GM18951 (cell line): ENCODE data around the gene DENND1B.
"Not testable (repeated sequence)": the region's sequence is repeated elsewhere in the genome, so short reads cannot be mapped to it uniquely, and the experiment has no call there.

ENCODE experiments used
- POLR2A ChIP-seq: IDR thresholded peaks from 4 replicates; pipeline ENCODE4 v1.6.1; 2011; ENCODE audit warnings: mild to moderate bottlenecking; ENCODE audit not compliant: insufficient read length, insufficient read depth; ENCODE audit errors: extremely low read depth
- in situ Hi-C: fragments of 300-500 bp; cut with MboI; formaldehyde crosslinking; loops from one replicate; pipeline ENCODE4 v1.12.0; 2022; ENCODE audit warnings: low sequenced_read_pairs, mixed read lengths, inconsistent platforms; ENCODE audit not compliant: unreplicated experiment

Gene DENND1B

GRCh38 chr1:197743578-197743977 lies 31.7 kb downstream of the DENND1B start:
- TF ChIP-seq POLR2A, result no peak
- in situ Hi-C loops, result no loop called here

GRCh38 chr1:197740992-197741391 lies 34.3 kb downstream of the DENND1B start:
- in situ Hi-C loops, result no loop called here
- no peak for TF ChIP-seq POLR2A

- in situ Hi-C loops, result no loop called here
Observed at GRCh38 chr1:197738927-197739326, 36.4 kb downstream of the DENND1B start.

GRCh38 chr1:197737916-197738315 lies 37.4 kb downstream of the DENND1B start:
- in situ Hi-C loops, result no loop called here
- no peak for TF ChIP-seq POLR2A

More at GRCh38 chr1:197738927-197739326, 36.4 kb downstream of the DENND1B start:
- no peak for TF ChIP-seq POLR2A

GRCh38 chr1:197736685-197737084 lies 38.6 kb downstream of the DENND1B start:
- TF ChIP-seq POLR2A, result no peak
- in situ Hi-C loops, result no loop called here

- in situ Hi-C loops, result no loop called here
- no peak for TF ChIP-seq POLR2A
Observed at GRCh38 chr1:197735461-197735860, 39.8 kb downstream of the DENND1B start.

GRCh38 chr1:197733324-197733723 lies 42.0 kb downstream of the DENND1B start:
- in situ Hi-C loops, result no loop called here
- TF ChIP-seq POLR2A, result no peak

GRCh38 chr1:197732187-197732586 lies 43.1 kb downstream of the DENND1B start:
- in situ Hi-C loops, result no loop called here
- TF ChIP-seq POLR2A, result no peak

- in situ Hi-C loops, result no loop called here
- TF ChIP-seq POLR2A, result no peak
Observed at GRCh38 chr1:197731449-197731848, 43.8 kb downstream of the DENND1B start.

- TF ChIP-seq POLR2A, result no peak
- in situ Hi-C loops, result no loop called here
Observed at GRCh38 chr1:197725976-197726375, 49.3 kb downstream of the DENND1B start.

GRCh38 chr1:197725044-197725443 lies 50.2 kb downstream of the DENND1B start:
- TF ChIP-seq POLR2A, result no peak
- in situ Hi-C loops, result no loop called here

GRCh38 chr1:197715806-197716205 lies 59.5 kb downstream of the DENND1B start:
- in situ Hi-C loops, result no loop called here
- no peak for TF ChIP-seq POLR2A

GRCh38 chr1:197706601-197707000 lies 68.7 kb downstream of the DENND1B start:
- no peak for TF ChIP-seq POLR2A
- in situ Hi-C loops, result no loop called here

- in situ Hi-C loops, result no loop called here
- no peak for TF ChIP-seq POLR2A
Observed at GRCh38 chr1:197705941-197706340, 69.3 kb downstream of the DENND1B start.

GRCh38 chr1:197700688-197701087 lies 74.6 kb downstream of the DENND1B start:
- in situ Hi-C loops, result not testable (repeated sequence)

GRCh38 chr1:197696372-197696771 lies 78.9 kb downstream of the DENND1B start:
- no peak for TF ChIP-seq POLR2A
- in situ Hi-C loops, result no loop called here

- no peak for TF ChIP-seq POLR2A
- in situ Hi-C loops, result no loop called here
Observed at GRCh38 chr1:197695961-197696360, 79.3 kb downstream of the DENND1B start.
